DOHH2 (cell line): ENCODE measurements around the gene TMEM39B.
"Not testable (repeated sequence)": the region's sequence is repeated elsewhere in the genome, so short reads cannot be mapped to it uniquely, and the experiment has no call there.

Experiments used
- CTCF ChIP-seq: fragments of 200-600 bp; sonication (generic); IDR thresholded peaks from one replicate; pipeline ENCODE4 v1.5.1; 2014; ENCODE audit warnings: antibody characterized with exemption, mild to moderate bottlenecking, low read depth, low read length; ENCODE audit not compliant: poor library complexity, severe bottlenecking
- EZH2phosphoT487 ChIP-seq: fragments of 200-600 bp; sonication (generic); IDR thresholded peaks from 2 replicates; pipeline ENCODE4 v1.6.1; 2017; ENCODE audit warnings: borderline replicate concordance, mild to moderate bottlenecking, antibody characterized with exemption, low read length, moderate library complexity, mixed read lengths

GRCh38 chr1:32133950-32134280 is 61.2 kb downstream of the TMEM39B start:
- TF ChIP-seq CTCF, EZH2phosphoT487: not testable (repeated sequence)
